Hindlimb muscle (tissue), 1 donor: Measurements from ENCODE around the gene TMEM167A. TPM values are rescaled to one million over a fixed set of nuclear protein-coding genes. Genes with fewer than 3 reads are reported as not detected.

ENCODE experiments used
- DNase-seq: peaks from one replicate; pipeline ENCODE4 v3.0.0-alpha.2; 2013
- polyA plus RNA-seq: library from polyadenylated mRNA; unstranded; fragments of 120-200 nt; gene quantifications from one replicate; pipeline ENCODE4 v1.2.1, GENCODE V29; 2013; ENCODE audit not compliant: insufficient read length

Gene TMEM167A
- 51.6 TPM for polyA plus RNA-seq

GRCh38 chr5:83076742-83077661 is at the start of gene TMEM167A, which contains the start of gene XRCC4:
TSS of gene TMEM167A (minus strand) at chr5:83077394. CDS start at chr5:83077323, 71 bp downstream.
TSS of gene XRCC4 (plus strand) at chr5:83077547. CDS start at chr5:83104920, 27,373 bp downstream.
- DNase-seq: peak; percentile 97

GRCh38 chr5:83126501-83126900 is 49.3 kb upstream of the TMEM167A start:
- DNase-seq: no peak

- DNase-seq: no peak
These were observed 48.4 kb upstream of the TMEM167A start for GRCh38 chr5:83125560-83125959.

GRCh38 chr5:83124593-83124992 is 47.4 kb upstream of the TMEM167A start:
- DNase-seq: no peak

GRCh38 chr5:83118976-83119375 is 41.8 kb upstream of the TMEM167A start:
- no peak for DNase-seq

GRCh38 chr5:83118471-83118870 is 41.3 kb upstream of the TMEM167A start:
- DNase-seq: no peak

GRCh38 chr5:83115816-83116215 is 38.6 kb upstream of the TMEM167A start:
- DNase-seq: no peak

- no peak for DNase-seq
These were observed 32.2 kb upstream of the TMEM167A start for GRCh38 chr5:83109380-83109779.

- no peak for DNase-seq
These were observed 30.7 kb upstream of the TMEM167A start for GRCh38 chr5:83107692-83108420.

- DNase-seq: no peak
These were observed 26.8 kb upstream of the TMEM167A start for GRCh38 chr5:83104021-83104420.

GRCh38 chr5:83102364-83102980 is 25.3 kb upstream of the TMEM167A start:
- DNase-seq: no peak

GRCh38 chr5:83101514-83101913 is 24.3 kb upstream of the TMEM167A start:
- no peak for DNase-seq

GRCh38 chr5:83099445-83099844 is 22.3 kb upstream of the TMEM167A start:
- no peak for DNase-seq

- no peak for DNase-seq
These were observed 21.8 kb upstream of the TMEM167A start for GRCh38 chr5:83099001-83099400.

GRCh38 chr5:83097689-83098231 is 20.6 kb upstream of the TMEM167A start:
- no peak for DNase-seq

GRCh38 chr5:83096660-83097339 is 19.6 kb upstream of the TMEM167A start:
- no peak for DNase-seq

GRCh38 chr5:83095957-83096539 is 18.9 kb upstream of the TMEM167A start:
- DNase-seq: no peak

- no peak for DNase-seq
These were observed 18.2 kb upstream of the TMEM167A start for GRCh38 chr5:83095163-83095956.

GRCh38 chr5:83093692-83094091 is 16.5 kb upstream of the TMEM167A start:
- DNase-seq: no peak

GRCh38 chr5:83092619-83093018 is 15.4 kb upstream of the TMEM167A start:
- no peak for DNase-seq

- no peak for DNase-seq
These were observed 13.0 kb upstream of the TMEM167A start for GRCh38 chr5:83090169-83090568.
